GM13977 (cell line): ENCODE results near the gene ADGRA1.

Experiments used
- DNase-seq: peaks from one replicate; pipeline ENCODE4 v3.0.0; 2012; ENCODE audit warnings: low spot score
- CTCF ChIP-seq: IDR thresholded peaks from 2 replicates; pipeline ENCODE4 v1.5.1; 2012; ENCODE audit warnings: mild to moderate bottlenecking, control low read depth; ENCODE audit not compliant: insufficient read depth; ENCODE audit errors: extremely low read depth, missing control alignments
- in situ Hi-C: fragments of 300-500 bp; cut with MboI; formaldehyde crosslinking; loops from one replicate; pipeline ENCODE4 v1.12.0; 2022; ENCODE audit warnings: low sequenced_read_pairs, low pct_unique_long_range_greater_than_20kb, mixed read lengths, inconsistent platforms; ENCODE audit not compliant: unreplicated experiment

The ADGRA1 gene

GRCh38 chr10:133087679-133088178 is at the start of gene ADGRA1:
TSS of gene ADGRA1 (plus strand) at chr10:133087924. CDS start at chr10:133088910, 986 bp downstream.
- in situ Hi-C loops: no loop called here
- TF ChIP-seq CTCF: no peak
- no peak for DNase-seq

DNA sequence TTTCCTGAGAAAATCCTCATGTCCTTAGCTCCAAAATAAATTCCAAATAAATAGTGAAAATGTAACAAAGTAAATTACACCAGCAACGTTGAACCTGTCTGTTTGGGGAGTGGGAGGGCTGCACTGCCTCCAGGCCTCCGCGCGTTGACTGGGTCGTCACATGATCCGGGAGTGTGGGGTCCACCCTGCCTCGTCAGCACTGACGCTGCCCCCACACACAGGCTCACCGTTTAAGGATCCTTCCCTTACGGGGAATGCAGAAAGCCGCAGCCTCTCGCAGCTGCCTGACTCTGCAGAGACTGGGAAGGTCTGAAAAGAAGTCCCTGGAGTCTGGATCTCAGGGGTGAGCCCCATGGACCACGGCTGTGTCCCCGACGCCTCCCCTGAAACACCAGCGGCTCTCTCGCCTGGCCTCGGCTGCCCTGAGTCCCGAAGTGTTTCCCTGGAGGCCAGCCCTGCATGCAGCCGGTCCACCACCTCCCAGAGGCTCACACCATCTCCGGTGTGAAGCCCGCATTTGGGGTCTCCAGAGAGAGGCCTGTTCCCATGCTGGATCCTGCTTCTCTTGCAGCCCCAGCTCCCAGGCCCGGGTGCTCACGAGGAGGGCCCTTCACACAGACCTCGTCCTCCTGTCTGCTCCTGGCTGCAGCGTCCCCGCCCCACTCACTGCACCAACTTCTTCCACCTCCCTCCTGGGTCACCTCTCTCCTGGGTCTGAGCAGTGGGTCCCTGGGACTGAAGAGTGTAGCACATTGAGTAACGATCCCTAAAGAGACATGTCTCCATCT is 49.5 kb upstream of the ADGRA1 start:
- no peak for TF ChIP-seq CTCF
- no peak for DNase-seq
- in situ Hi-C loops: no loop called here

- TF ChIP-seq CTCF: no peak
- in situ Hi-C loops: no loop called here
- DNase-seq: no peak
Measured at GRCh38 chr10:133039107-133039802, 48.5 kb upstream of the ADGRA1 start.

GRCh38 chr10:133039803-133040165 is 47.9 kb upstream of the ADGRA1 start:
- TF ChIP-seq CTCF: no peak
- DNase-seq: no peak
- in situ Hi-C loops: no loop called here

GRCh38 chr10:133040198-133040597 is 47.5 kb upstream of the ADGRA1 start:
- no peak for DNase-seq
- in situ Hi-C loops: no loop called here
- TF ChIP-seq CTCF: no peak

DNA sequence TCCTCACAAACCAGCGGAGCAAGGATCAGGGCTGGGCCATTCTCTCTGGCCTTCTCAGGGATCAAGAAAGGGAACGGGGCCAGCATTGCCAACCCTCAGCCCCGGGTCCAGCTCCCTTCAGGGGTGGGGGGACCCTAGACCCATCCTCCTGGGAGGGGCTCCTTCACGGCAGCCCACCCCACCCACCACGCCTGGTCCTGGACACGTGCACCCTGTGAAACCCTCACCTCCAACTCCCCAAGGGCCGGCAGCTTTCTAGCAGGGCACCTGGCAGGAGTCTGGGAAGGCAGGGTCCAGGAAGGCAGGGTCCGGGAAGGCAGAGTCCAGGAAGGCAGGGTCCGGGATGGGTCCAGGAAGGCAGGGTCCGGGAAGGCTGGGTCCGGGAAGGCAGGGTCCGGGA is 46.6 kb upstream of the ADGRA1 start:
- TF ChIP-seq CTCF: no peak
- in situ Hi-C loops: no loop called here
- no peak for DNase-seq
